SU-DHL-6 (cell line): Measurements from ENCODE around the gene CLEC16A.

Experiments used
- H2AFZ ChIP-seq: fragments of 200-600 bp; sonication (generic); 2 replicates; pipeline ENCODE4 v1.6.1; 2014; ENCODE audit warnings: low read depth, mild to moderate bottlenecking, moderate library complexity, mixed read lengths, antibody characterized with exemption, low read length; ENCODE audit not compliant: severe bottlenecking
- H3F3A ChIP-seq: fragments of 200-600 bp; shearing (Covaris generic); 2 replicates; pipeline ENCODE4 v1.6.0; 2016; ENCODE audit warnings: antibody characterized with exemption, mild to moderate bottlenecking; ENCODE audit not compliant: insufficient read depth
- H3K27ac ChIP-seq: fragments of 200-600 bp; sonication (generic); 2 replicates; pipeline ENCODE4 v1.5.1; 2016; ENCODE audit warnings: low read depth, mild to moderate bottlenecking, low read length, moderate library complexity, mixed read lengths
- H3K27me3 ChIP-seq: fragments of 200-600 bp; sonication (generic), shearing (Covaris generic); 2 replicates; pipeline ENCODE4 v1.6.0; 2014; ENCODE audit warnings: mild to moderate bottlenecking, low read length
- H3K36me3 ChIP-seq: fragments of 200-600 bp; sonication (generic); 2 replicates; pipeline ENCODE4 v1.6.1; 2014; ENCODE audit warnings: mild to moderate bottlenecking, low read length, mixed read lengths
- H3K4me2 ChIP-seq: fragments of 300-600, 200-600 bp; shearing (Covaris generic), sonication (generic); 2 replicates; pipeline ENCODE4 v1.6.0; 2014; ENCODE audit warnings: low read length, low read depth, mild to moderate bottlenecking; ENCODE audit not compliant: poor library complexity, severe bottlenecking
- H3K4me3 ChIP-seq: fragments of 200-600 bp; sonication (generic); 2 replicates; pipeline ENCODE4 v1.5.1; 2014; ENCODE audit warnings: antibody characterized with exemption, low read length, mild to moderate bottlenecking, mixed read lengths; ENCODE audit not compliant: insufficient read depth, poor library complexity, severe bottlenecking
- H3K79me2 ChIP-seq: fragments of 200-600 bp; sonication (generic); 2 replicates; pipeline ENCODE4 v1.6.1; 2014; ENCODE audit warnings: mild to moderate bottlenecking, low read length, moderate library complexity; ENCODE audit not compliant: insufficient read depth
- H3K9ac ChIP-seq: fragments of 200-600 bp; sonication (generic); 2 replicates; pipeline ENCODE4 v1.7.0; 2014; ENCODE audit warnings: mild to moderate bottlenecking, low read length
- H3K9me2 ChIP-seq: fragments of 200-600 bp; sonication (generic); replicated peaks from 2 replicates; pipeline ENCODE4 v1.6.1; 2014; ENCODE audit warnings: low read length; ENCODE audit not compliant: insufficient read depth
- H3K9me3 ChIP-seq: fragments of 200-600 bp; sonication (generic); 2 replicates; pipeline ENCODE4 v1.6.1; 2014; ENCODE audit warnings: low read length, mixed read lengths; ENCODE audit not compliant: insufficient read depth
- H4K20me1 ChIP-seq: fragments of 200-600 bp; sonication (generic); 2 replicates; pipeline ENCODE4 v1.6.1; 2014; ENCODE audit warnings: low read depth, mild to moderate bottlenecking, antibody characterized with exemption, low read length, moderate library complexity, mixed read lengths
- CTCF ChIP-seq: fragments of 200-600 bp; sonication (generic); IDR thresholded peaks from one replicate; pipeline ENCODE4 v1.5.1; 2017; ENCODE audit warnings: antibody characterized with exemption, mild to moderate bottlenecking, low read length, moderate library complexity; ENCODE audit not compliant: insufficient read depth, poor library complexity, severe bottlenecking
- EZH2phosphoT487 ChIP-seq: fragments of 200-600 bp; sonication (generic), shearing (Covaris generic); conservative IDR thresholded peaks from 2 replicates; pipeline ENCODE4 v1.6.1; 2018; ENCODE audit warnings: mild to moderate bottlenecking, antibody characterized with exemption, low read length, moderate library complexity, mixed read lengths

CLEC16A gene

GRCh38 chr16:11075163-11075562 lies 130.8 kb downstream of the CLEC16A start:
- no peaks in the 10 kb centered on the region for H3K27me3 ChIP-seq
- H3F3A ChIP-seq: no peaks in the 10 kb centered on the region
- no peak overlapping the region for H3K9ac ChIP-seq
- no peak overlapping the region for H3K27ac ChIP-seq
- TF ChIP-seq CTCF (no peak), EZH2phosphoT487 (no peak)
- no peak overlapping the region for H3K4me2 ChIP-seq
- no peaks in the 10 kb centered on the region for H3K36me3 ChIP-seq
- H4K20me1 ChIP-seq: no peaks in the 10 kb centered on the region
- H3K9me2 ChIP-seq: no peaks in the 10 kb centered on the region
- H2AFZ ChIP-seq: no peak overlapping the region
- H3K79me2 ChIP-seq: no peaks in the 10 kb centered on the region
- no peaks in the 10 kb centered on the region for H3K9me3 ChIP-seq
- no peak overlapping the region for H3K4me3 ChIP-seq

- no peak overlapping the region for H2AFZ ChIP-seq
- H3K27ac ChIP-seq: no peak overlapping the region
- TF ChIP-seq EZH2phosphoT487 (no peak), CTCF (no peak)
- H3K4me3 ChIP-seq: no peak overlapping the region
- H3K9me2 ChIP-seq: no peaks in the 10 kb centered on the region
- H3K9ac ChIP-seq: no peak overlapping the region
- no peaks in the 10 kb centered on the region for H3K36me3 ChIP-seq
- no peaks in the 10 kb centered on the region for H4K20me1 ChIP-seq
- no peaks in the 10 kb centered on the region for H3K27me3 ChIP-seq
- H3K4me2 ChIP-seq: no peak overlapping the region
- H3K79me2 ChIP-seq: no peaks in the 10 kb centered on the region
- no peaks in the 10 kb centered on the region for H3K9me3 ChIP-seq
- H3F3A ChIP-seq: no peaks in the 10 kb centered on the region
These were observed 132.1 kb downstream of the CLEC16A start for GRCh38 chr16:11076259-11077018.

GRCh38 chr16:11078812-11079459 lies 134.6 kb downstream of the CLEC16A start:
- no peaks in the 10 kb centered on the region for H3K36me3 ChIP-seq
- no peak overlapping the region for H3K4me3 ChIP-seq
- no peaks in the 10 kb centered on the region for H3K9me2 ChIP-seq
- no peaks in the 10 kb centered on the region for H3K9me3 ChIP-seq
- TF ChIP-seq CTCF (no peak), EZH2phosphoT487 (no peak)
- H3K79me2 ChIP-seq: no peaks in the 10 kb centered on the region
- H3F3A ChIP-seq: no peaks in the 10 kb centered on the region
- H2AFZ ChIP-seq: no peak overlapping the region
- no peaks in the 10 kb centered on the region for H3K27me3 ChIP-seq
- no peak overlapping the region for H3K4me2 ChIP-seq
- H3K27ac ChIP-seq: no peak overlapping the region
- H3K9ac ChIP-seq: no peak overlapping the region
- no peaks in the 10 kb centered on the region for H4K20me1 ChIP-seq
